HPDE6-E6E7 (cell line): Measurements from ENCODE around the gene IQCH.
A peak's percentile ranks its signal among the peaks of the same experiment; 100 is the strongest.

Experiments used
- DNase-seq: peaks from one replicate; pipeline ENCODE4 v3.0.0; 2011; ENCODE audit warnings: missing footprints; ENCODE audit errors: extremely low spot score

Gene IQCH

DNA sequence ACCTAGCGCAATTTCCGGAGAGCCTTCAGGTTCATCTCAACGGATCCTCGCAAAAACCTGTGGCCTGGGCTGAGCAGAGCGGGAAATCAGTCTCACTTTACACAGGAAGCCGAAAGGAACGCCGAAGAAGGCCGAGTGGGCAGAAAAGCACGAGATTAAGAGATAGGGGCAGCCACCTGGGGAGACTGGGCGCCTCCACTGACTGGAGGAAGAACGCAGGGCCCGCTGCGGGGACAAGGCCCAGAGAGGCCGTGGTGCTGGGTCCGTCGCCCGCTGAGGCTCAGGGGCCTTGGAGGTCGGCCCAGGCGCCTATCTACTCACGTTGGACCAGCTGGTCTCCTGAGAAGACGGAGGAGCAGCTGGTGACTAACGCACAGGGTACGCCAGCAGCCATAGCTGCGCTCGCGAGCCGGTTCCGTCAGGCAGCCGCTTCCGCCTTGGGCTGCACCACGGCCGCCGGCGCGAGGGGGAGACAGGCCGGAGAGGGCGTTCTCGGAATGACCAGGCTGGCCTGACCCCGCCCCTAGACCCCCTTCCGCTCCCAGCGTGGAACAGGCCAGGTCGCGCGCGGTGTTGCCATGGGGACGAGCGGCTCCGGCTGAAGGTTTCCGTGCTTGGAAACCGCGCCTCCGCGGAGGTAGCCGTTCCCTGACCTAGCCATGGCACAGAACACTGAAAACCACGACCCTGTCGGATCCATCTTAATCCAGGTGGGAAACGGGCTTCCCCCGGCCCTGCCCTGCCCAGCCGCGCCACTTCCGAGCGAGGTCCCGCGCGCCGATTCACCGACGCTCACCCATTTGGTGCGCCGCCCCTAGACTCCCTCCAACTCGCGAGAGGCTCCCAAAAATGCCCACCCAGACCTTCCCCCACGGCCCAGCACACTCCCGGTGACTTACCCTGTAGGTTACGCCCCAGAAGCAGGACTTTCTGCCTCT is at the start of gene IQCH, which contains the start of gene AAGAB:
IQCH (plus strand) TSS at position 549 of the 938 bp plus-strand sequence; CDS start at position 660, 111 bp downstream.
AAGAB (minus strand) TSS at position 424 of the 938 bp plus-strand sequence; CDS start at position 394, 30 bp downstream.
- peak; percentile 93 for DNase-seq

- no peak for DNase-seq
Measured at GRCh38 chr15:67207555-67208207, 46.9 kb upstream of the IQCH start.

GRCh38 chr15:67208396-67208795 is 46.2 kb upstream of the IQCH start:
- no peak for DNase-seq

- DNase-seq, result no peak
Measured at GRCh38 chr15:67210555-67211168, 43.9 kb upstream of the IQCH start.

GRCh38 chr15:67212684-67213367 is 41.8 kb upstream of the IQCH start:
- no peak for DNase-seq

- DNase-seq, result no peak
Measured at GRCh38 chr15:67215102-67215501, 39.5 kb upstream of the IQCH start.

DNA sequence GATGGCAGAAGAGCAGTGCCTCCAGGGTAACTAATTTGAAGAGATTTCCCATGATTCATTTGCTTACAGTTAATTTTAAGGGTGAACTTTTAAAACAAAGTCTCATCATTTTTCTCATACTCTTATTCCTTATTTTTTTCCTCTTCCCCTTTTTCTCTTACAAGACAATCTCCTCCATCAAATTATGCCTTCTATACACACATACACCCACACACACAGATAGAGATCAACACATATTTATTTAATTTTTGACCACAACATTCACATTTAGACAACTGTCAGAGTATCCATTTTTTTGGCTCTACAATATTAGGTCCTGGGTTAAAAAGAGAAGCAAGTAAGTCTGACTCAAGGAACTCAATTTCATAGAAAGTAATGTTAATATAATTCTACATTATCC is 37.7 kb upstream of the IQCH start:
- no peak for DNase-seq

GRCh38 chr15:67218428-67218827 is 36.2 kb upstream of the IQCH start:
- DNase-seq, result no peak

GRCh38 chr15:67219288-67219687 is 35.3 kb upstream of the IQCH start:
- no peak for DNase-seq

- DNase-seq, result peak; percentile 67
Measured at GRCh38 chr15:67224889-67225288, 29.7 kb upstream of the IQCH start.

GRCh38 chr15:67225336-67225735 is 29.2 kb upstream of the IQCH start:
- no peak for DNase-seq

DNA sequence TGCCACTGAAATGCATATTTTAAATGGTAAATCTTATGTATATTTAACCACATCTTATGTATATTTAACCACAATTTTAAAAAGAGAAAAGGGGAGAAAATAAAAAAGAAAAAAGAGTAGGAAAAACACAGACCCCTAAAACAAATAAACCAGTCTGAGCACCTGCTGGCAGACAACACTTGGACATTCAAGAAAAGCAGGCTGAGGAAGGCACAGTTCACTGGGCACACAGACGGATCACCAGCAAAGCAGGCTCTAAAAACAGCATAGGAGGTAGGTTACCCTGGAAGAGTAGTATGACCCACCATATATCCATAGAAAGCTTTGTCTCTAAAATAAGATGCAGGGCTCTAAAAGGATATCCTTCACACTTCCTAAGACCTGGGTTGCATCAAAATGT is 27.2 kb upstream of the IQCH start:
- no peak for DNase-seq

- DNase-seq, result no peak
Measured at GRCh38 chr15:67227846-67228245, 26.7 kb upstream of the IQCH start.

DNA sequence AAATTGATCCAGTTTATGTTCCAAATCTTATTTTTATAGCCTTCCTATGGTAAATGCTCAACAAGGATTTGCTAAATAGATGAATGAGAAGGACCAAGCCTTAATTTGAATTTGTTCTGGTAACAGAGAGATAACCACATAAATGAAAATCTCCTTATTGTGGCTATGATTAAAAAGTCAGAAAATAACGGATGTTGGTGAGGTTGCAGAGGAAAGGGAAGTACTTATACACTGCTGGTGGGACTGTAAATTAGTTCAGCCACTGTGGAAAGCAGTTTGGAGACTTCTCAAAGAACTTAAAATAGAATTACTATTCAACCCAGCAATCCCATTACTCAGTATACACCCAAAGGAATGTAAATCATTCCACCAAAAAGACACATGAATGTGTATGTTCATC is 26.3 kb upstream of the IQCH start:
- DNase-seq, result no peak

- no peak for DNase-seq
Measured at GRCh38 chr15:67230504-67230903, 24.1 kb upstream of the IQCH start.

GRCh38 chr15:67232591-67232990 is 22.0 kb upstream of the IQCH start:
- no peak for DNase-seq

DNA sequence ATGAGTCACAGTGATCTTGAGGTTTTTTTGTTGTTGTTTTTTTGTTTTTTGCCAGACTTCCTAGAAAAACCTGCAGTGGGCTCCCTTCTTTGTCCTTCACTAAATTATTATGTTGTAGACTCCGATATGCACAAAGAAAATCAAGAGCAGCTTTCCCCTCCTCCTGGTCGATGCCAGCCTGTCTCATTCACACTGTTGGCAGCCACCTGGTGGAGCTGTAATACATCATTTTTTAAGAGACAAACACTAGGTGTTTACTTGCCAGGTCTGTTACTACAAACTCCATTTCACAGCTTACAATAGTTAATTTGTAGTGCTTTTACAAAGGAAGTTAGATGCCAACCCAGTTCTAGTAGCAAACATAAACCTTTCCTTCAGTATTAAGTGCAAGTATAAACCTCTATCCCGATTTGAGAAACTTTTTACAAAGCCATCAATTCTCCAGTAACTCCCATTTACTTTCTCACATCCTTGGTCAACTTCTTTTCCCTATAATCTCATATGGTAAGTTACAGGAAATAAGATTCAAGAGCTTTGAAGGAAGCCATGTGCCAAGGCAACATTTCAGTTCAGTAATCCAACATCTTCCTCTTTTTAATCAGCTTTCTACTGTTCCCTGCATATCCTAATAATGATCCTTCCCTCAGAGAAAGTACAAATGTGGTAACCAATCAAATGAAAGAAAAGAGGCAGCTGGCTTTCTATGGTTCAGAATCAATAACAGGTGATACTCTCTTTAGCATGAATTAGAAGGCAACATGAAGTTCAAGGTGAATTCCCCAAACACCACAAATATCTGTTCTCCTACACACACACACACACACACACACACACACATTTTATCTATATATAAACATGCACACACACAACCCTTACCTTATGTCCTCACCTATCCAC is 14.1 kb upstream of the IQCH start:
- no peak for DNase-seq

- no peak for DNase-seq
Measured at GRCh38 chr15:67241132-67241855, 13.3 kb upstream of the IQCH start.

DNA sequence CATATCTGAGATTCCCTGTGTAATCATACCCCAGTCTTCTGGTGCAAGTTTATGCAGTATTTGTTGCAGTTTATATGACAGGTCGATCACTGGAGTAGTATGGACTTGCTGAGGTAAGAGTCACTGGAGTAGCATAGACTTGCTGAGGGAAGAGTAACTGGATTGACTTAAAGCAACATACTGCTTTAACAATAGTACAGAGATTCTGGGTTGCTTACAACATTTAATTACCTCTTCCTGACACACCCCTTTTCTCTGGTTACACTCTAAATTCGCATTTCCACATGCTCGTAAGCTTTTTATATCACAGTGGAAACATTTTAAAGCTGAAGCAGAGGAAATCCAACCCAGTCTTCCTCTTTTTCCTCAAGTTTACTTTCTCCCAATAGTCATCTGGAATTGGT is 11.9 kb upstream of the IQCH start:
- DNase-seq, result no peak

GRCh38 chr15:67244971-67245478 is 9.6 kb upstream of the IQCH start:
- DNase-seq, result no peak
